Measurements from ENCODE around the gene ARHGEF25.
"Not testable (repeated sequence)": the region's sequence is repeated elsewhere in the genome, so short reads cannot be mapped to it uniquely, and the experiment has no call there.

Gene ARHGEF25

DNA sequence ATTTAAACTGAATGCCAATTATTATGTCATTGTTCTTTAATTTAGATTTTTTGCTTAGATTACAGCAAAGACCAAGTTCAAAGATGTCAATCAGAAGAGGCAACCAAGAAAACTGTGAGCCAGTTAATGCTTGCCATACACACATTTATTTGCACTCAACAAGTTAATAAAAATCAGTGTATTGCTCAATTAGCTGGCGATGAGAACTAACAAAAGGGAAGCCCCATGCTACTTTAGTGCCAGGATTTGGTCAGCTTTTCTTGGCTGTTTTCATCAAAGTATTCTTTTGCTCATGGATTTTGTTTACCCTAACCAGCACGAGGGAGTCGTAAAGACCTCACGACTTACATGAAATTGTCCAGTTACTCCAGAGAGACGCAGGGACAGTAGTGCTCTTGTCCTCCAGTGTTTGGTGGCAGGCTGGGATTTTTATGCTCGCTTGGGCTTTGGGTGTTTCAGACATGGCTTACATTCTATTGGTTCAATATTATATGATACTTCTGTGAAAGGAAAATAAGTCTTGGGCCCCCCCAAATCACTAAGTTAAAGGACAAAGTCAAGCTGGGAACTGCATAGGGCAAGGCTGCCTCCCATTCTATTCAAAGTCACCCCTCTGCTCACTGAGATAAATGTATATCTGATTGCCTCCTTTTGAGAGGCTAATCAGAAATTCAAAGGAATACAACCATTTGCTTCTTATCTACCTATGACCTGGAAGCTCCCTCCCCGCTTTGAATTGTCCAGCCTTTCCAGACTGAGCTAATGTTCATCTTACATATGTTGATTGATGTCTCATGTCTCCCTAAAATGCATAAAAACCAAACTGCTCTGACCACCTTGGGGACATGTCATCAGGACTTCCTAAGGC is 29.2 kb downstream of the ARHGEF25 start:
- H3K27ac ChIP-seq, result no peak overlapping the region
- TF ChIP-seq, protein P1, sequence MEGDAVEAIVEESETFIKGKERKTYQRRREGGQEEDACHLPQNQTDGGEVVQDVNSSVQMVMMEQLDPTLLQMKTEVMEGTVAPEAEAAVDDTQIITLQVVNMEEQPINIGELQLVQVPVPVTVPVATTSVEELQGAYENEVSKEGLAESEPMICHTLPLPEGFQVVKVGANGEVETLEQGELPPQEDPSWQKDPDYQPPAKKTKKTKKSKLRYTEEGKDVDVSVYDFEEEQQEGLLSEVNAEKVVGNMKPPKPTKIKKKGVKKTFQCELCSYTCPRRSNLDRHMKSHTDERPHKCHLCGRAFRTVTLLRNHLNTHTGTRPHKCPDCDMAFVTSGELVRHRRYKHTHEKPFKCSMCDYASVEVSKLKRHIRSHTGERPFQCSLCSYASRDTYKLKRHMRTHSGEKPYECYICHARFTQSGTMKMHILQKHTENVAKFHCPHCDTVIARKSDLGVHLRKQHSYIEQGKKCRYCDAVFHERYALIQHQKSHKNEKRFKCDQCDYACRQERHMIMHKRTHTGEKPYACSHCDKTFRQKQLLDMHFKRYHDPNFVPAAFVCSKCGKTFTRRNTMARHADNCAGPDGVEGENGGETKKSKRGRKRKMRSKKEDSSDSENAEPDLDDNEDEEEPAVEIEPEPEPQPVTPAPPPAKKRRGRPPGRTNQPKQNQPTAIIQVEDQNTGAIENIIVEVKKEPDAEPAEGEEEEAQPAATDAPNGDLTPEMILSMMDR (conservative IDR thresholded peaks at IDR 0.05), result no peak

DNA sequence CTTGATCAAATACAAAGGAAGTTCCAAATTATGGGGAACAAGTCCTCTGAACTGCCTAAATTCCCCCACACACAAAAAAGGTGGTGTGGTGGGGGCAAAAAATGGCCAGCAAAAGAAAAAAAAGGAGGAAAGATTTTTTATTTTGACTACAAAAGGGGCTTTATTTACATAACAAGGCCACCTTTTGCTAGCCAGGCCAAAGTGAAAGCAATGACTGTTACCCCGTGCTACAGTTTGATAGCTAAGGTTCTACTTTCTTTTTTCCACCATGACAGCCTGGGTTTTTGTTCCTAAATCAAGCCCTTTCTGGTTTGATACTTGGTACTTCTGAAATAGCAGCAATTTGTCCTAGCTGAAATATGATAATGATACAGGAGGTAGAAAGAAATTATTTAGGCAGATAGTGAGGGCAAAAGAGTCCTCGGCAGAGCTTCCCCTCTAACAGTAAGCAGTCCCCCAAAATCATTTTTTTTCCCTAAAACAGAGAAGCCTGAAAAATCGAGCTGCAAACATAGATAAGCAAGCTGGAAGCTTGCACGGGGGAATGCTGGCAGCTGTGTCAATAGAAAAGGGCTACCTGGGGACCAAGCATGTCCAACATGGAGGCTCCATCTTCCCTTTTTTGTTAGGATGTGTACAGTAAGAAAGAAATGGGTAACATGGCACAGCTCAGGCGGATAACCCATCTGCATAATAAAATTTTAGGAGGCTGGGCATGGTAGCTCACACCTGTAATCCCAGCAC is 30.6 kb downstream of the ARHGEF25 start:
- TF ChIP-seq, protein P1 (conservative IDR thresholded peaks at IDR 0.05), result no peak
- no peak overlapping the region for H3K27ac ChIP-seq

DNA sequence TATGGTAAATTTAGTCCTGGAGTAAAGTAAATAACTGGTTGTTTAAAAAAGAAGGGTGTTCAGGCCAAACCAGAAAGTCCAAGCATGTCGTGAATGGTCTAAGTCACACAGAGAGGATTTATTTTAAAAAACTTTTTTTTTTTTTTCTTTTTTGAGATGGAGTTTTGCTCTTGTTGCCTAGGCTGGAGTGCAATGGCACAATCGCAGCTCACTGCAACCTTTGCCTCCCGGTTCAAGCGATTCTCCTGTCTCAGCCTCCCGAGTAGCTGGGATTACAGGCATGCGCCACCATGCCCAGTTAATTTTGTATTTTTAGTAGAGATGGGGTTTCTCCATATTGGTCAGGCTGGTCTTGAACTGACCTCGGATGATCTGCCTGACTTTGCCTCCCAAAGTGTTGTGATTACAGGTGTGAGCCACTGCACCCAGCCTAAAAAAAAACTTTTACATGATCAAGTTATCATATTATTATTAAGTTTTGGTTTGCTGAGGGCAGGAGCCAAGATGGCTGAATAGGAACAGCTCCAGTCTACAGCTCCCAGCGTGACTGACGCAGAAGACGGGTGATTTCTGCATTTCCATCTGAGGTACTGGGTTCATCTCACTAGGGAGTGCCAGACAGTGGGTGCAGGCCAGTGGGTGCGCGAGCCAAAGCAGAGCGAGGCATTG is 34.9 kb downstream of the ARHGEF25 start:
- not testable (repeated sequence) for H3K27ac ChIP-seq

DNA sequence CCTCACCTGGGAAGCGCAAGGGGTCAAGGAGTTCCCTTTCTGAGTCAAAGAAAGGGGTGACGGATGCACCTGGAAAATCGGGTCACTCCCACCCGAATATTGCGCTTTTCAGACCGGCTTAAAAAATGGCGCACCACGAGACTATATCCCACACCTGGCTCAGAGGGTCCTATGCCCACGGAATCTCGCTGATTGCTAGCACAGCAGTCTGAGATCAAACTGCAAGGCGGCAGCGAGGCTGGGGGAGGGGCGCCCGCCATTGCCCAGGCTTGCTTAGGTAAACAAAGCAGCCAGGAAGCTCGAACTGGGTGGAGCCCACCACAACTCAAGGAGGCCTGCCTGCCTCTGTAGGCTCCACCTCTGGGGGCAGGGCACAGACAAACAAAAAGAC is 35.4 kb downstream of the ARHGEF25 start:
- not testable (repeated sequence) for H3K27ac ChIP-seq

DNA sequence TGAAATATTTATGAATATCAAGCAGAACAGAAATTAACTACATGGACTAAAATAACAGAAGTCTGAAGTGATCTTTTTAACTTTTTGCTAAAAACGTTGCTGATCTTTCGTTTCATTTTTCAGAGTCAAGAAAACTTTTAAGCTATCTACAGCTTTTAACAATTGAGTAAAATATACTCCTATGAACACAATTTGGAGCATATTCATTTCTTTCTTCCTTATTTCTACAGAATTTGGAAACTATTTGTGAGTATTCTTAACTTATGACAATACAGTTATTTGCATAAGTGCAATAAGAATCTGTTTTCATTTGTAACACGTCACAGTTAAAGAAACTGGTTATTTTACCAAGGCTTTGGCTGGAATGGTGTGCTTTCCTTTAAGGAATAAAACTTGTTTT is 42.8 kb downstream of the ARHGEF25 start:
- H3K27ac ChIP-seq, result no peak overlapping the region
- TF ChIP-seq, protein P1 (conservative IDR thresholded peaks at IDR 0.05), result no peak

DNA sequence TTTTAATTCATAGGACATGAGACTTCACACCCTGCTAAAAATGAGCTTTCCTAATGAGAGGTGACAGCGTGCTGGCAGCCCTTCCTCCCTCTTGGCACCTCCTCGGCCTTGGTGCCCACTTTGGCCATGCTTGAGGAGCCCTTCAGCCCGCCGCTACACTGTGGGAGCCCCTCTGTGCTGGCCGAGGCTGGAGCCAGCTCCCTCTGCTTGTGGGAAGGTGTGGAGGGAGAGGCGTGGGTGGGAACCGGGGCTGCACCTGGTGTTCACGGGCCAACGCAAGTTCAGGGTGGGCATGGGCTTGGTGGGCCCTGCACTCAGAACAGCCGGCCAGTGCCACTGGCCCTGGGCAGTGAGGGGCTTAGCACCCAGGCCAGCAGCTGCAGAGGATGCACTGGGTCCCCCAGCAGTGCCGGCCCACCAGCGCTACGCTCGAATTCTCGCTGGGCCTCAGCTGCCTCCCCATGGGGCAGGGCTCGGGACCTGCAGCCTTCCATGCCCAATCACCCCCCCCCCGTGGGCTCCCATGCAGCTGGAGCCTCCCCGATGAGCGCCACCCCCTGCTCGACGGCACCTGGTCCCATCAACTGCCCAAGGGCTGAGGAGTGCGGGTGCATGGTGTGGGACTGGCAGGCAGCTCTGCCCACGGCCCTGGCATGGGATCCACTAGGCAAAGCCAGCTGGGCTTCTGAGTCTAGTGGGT is 44.5 kb downstream of the ARHGEF25 start:
- TF ChIP-seq, protein P1 (conservative IDR thresholded peaks at IDR 0.05), result no peak
- no peak overlapping the region for H3K27ac ChIP-seq

DNA sequence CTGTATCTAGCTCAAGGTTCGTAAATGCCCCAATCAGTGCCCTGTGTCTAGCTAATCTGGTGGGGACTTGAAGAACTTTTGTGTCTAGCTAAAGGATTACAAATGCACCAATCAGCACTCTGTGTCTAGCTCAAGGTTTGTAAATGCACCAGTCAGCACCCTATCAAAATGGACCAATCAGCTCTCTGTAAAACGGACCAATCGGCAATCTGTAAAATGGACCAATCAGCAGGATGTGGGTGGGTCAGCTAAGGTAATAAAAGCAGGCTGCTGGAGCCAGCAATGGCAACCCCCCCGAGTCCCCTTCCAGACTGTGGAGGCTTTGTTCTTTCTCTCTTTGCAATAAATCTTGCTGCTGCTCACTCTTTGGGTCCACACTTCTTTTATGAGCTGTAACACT is 45.2 kb downstream of the ARHGEF25 start:
- not testable (repeated sequence) for H3K27ac ChIP-seq

DNA sequence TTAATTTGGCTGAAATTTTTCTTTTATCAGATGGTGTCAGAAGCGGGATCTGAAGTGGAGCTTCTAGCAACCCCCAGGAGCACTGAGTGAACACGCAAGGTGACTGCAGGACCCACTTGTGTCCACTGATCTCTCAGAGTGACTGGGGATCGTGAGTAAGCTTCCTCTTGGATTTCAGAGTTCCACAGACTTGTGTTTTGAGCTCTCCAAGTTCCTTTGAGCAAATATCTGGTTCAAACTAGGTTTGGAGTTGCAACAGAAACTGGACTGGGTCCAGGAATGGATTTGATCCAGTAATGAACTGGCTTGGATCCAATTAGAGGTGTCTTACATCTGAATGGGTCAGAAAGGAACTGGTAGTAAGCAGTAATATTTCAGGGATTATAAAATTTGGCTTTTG is 46.5 kb downstream of the ARHGEF25 start:
- TF ChIP-seq, protein P1 (conservative IDR thresholded peaks at IDR 0.05), result no peak
- H3K27ac ChIP-seq, result no peak overlapping the region
